LoVo (cell line): ENCODE measurements around the gene SCO2.
"Not testable (repeated sequence)": the region's sequence is repeated elsewhere in the genome, so short reads cannot be mapped to it uniquely, and the experiment has no call there.

Source experiments
- DNase-seq: peaks from one replicate; pipeline ENCODE4 v3.0.0-alpha.2; 2016; ENCODE audit warnings: low spot score

SCO2 gene

GRCh38 chr22:50550395-50550794 lies 25.0 kb upstream of the SCO2 start:
- DNase-seq, result no peak

GRCh38 chr22:50548921-50549790 lies 23.8 kb upstream of the SCO2 start:
- no peak for DNase-seq

- no peak for DNase-seq
These were observed 22.9 kb upstream of the SCO2 start for GRCh38 chr22:50548040-50548920.

GRCh38 chr22:50547263-50547985 lies 22.0 kb upstream of the SCO2 start:
- DNase-seq, result no peak

DNA sequence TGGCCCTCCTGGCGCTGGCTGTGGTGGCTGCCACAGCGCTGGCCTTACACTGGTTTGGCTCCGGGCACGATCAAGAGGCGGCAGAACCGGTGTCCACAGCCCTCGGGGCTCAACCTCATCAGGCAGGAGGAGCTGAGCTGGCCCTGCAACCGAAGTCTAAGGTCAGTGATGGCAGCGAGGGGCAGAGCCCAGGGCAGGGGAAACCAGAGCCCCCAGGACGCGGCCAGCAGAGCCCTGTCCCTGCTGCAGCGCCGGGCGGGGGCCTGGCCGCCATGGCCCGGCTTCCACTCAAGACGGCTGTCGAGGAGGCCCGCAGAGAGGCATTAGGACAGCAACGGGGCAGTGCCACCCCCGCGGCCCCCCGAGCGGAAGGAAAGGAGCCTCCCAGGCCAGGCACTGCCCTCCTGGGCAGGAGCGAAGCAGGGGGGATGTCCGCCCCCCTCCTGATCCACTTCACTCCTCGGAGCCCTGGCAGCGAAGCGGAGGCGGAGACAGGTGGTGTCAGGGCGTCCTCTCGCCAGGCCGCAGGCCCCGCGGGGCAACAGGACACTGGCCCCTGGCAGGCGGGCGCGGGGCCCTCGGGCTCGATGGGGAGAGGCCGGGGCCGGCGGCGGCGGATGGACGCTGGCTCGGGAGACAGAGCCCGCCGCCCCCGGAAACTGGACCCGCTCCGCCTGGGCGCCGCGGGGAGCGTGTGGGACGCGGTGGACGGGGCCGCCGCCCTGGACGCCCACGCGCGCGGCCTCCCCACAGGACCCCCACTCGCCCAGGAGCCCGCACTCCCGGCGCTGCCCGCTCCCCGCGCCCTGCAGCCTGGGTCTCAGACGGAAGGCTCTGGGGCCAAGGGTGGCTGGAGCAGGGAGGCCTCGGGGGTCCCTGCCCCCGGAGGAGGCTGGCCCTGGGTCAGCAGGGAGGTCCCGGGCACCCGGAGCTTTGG lies 21.2 kb upstream of the SCO2 start:
- DNase-seq, result no peak

GRCh38 chr22:50545522-50546325 lies 20.3 kb upstream of the SCO2 start, which contains the start of gene KLHDC7B:
Gene KLHDC7B, plus strand, starts transcription at chr22:50545899. Its CDS starts 345 bp downstream, at chr22:50546244.
- no peak for DNase-seq

DNA sequence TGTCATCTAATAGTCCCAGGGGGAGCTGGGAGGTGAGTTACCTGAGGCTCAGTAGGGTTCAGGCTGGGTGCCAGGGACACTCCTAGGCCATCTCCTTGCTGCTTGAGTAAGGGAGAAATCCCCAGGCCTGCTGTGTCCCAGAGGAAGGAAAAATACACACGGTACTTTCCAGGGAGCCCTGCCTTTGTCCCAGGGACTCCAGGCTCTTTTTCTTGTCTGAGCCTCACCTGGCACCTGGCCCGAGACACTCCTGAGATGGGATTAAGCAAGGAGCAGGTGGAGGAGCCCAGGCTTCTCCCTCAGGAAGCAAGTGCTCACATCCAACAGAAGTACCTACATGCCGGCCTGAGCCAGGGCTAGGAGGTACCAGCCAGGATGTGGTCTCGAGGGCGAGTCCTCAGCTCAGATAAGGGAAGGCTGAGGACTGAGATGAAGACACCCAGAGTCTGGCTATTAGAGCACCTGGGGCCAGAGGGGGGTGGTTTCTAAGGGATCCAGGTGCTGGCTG lies 19.4 kb upstream of the SCO2 start:
- peak; percentile 38 for DNase-seq

- peak; percentile 84 for DNase-seq
These were observed 18.8 kb upstream of the SCO2 start for GRCh38 chr22:50544078-50544745.

- no peak for DNase-seq
These were observed 17.1 kb upstream of the SCO2 start for GRCh38 chr22:50542416-50542927.

- DNase-seq, result peak; percentile 74
These were observed 16.2 kb upstream of the SCO2 start for GRCh38 chr22:50541667-50542026.

DNA sequence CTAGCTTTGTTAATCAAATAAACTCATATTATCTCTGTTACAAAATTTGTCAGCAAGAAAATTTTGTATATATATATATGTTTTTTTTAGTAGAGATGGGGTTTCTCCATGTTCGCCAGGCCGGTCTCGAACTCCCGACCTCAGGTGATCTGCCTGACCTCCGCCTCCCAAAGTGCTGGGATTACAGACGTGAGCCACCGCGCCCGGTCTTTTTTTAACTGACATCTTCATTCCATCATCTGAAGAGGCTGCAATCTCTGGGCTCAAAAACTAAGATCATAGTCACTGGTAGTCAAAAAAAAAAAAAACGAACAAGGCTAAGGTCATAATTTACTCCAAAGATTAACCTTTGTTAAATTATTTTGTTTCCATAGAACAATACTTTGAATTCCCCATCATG lies 15.0 kb upstream of the SCO2 start:
- no peak for DNase-seq

DNA sequence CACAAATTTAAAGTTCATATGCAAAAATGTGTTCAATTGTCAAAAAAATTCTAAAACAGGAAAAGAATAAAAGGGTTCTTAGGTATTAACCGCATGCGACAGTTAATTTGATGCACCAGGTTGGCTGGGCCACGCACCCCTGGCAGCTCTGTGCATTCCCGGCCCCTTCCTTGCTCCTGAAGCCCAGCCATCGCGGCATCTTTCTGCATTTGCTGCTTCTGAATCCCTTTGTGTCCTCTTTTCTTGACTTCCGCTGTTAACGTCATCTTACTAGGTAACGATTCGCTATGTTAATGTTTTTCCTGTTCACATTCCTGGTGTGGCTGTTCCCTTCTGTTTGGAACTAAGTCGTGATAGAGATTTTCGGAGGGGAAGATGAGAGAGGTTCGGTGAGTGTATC lies 12.4 kb upstream of the SCO2 start:
- no peak for DNase-seq

DNA sequence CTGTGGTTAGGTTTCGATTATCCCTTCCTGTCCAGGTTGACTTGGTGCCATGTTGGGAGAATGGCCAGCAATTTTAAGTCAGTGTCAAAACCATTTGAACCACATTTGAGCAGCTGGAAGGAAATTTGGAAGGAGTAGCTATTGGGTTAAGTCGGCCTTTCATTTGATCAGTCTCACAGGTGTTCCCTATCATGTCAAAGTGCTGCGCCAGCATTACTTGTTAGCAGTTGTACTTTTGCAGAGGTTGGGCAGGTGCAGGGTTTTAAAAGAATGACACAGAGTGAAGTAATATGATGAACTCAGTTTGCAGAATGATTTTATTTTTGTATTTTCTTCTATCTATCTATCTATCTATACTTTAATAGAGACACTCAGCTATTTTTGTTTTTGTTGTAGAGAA lies 10.8 kb upstream of the SCO2 start:
- no peak for DNase-seq

GRCh38 chr22:50535113-50535512 lies 9.7 kb upstream of the SCO2 start:
- no peak for DNase-seq

DNA sequence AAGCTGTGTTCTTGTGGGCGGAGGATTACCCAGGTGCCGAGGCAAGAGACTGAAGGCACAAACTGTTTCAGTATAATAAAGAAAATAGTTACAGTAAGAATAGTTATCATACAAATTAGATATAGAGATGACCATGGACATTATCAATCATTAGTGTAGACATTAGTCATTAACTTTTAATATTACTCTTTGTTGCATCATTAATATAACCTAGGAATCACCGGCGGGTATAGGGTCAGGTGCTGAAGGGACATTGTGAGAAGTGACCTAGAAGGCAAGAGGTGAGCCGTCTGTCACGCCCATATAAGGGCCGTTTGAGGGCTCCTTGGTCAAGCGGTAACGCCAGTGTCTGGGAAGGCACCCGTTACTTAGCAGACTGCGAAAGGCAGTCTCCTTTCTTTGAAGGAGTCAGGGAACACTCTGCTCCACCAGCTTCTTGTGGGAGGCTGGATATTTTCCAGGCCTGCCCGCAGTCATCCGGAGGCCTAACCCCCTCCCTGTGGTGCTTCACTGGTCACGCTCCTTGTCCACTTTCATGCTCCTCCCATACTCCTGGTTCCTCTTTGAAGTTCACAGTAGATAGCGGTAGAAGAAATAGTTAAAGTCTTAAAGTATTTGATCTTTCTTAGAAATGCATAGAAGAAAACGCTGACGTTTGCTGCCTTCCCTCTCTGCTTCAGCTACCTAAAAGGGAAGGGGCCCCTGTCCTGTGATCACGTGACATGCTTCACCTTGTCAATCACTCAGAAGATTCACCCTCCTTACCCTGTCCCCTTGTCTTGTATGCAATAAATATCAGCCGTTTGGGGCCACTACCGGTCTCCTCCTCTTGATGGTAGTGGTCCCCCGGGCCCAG lies 8.7 kb upstream of the SCO2 start:
- DNase-seq, result not testable (repeated sequence)

DNA sequence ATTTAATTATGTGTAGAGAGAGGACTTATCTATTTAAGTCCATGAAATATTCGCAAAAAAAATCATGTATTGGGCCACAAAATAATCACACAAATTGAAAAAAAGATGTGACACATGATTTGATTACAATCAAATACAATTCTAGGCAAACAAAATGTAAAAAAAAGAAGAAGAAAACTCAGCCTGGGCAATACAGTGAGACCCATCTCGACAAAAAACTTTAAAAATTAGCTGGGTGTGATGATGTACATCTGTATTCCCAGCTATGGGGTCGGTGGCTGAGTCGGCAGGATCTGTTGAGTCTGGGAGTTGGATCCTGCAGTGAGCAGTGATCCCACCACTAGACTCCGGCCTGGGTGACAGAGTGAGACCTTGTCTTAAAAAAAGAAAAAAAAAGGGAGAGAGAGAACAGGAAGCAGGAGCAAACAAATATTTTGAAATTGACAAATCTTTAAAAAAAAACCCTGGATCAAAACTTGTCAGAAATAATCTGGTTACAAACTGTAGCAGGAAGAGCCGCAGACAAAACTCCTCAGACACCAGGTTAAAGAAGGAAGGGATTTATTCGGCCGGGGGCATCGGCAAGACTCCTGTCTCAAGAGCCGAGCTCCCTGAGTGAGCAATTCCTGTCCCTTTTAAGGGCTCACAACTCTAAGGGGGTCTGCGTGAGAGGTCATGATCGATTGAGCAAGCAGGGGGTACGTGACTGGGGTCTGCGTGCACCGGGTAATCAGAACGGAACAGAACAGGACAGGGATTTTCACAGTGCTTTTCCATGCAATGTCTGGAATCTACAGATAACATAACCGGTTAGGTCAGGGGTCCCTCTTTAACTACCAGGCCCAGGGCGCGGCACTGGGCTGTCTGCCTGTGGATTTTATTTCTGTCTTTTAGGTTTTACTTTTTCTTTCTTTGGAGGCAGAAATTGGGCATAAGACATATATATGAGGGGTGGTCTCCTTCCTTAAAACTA lies 7.7 kb upstream of the SCO2 start:
- DNase-seq, result no peak
